GM19395 (cell line): ENCODE measurements around the gene HCRTR1.
"Not testable (repeated sequence)": the region's sequence is repeated elsewhere in the genome, so short reads cannot be mapped to it uniquely, and the experiment has no call there.

Experiments used
- ATAC-seq: cut with Tn5 transposase; IDR thresholded peaks from one replicate; pipeline ENCODE4 v1.9.1; 2021; ENCODE audit warnings: mild to moderate bottlenecking, moderate library complexity; ENCODE audit not compliant: unreplicated experiment

The HCRTR1 gene

DNA sequence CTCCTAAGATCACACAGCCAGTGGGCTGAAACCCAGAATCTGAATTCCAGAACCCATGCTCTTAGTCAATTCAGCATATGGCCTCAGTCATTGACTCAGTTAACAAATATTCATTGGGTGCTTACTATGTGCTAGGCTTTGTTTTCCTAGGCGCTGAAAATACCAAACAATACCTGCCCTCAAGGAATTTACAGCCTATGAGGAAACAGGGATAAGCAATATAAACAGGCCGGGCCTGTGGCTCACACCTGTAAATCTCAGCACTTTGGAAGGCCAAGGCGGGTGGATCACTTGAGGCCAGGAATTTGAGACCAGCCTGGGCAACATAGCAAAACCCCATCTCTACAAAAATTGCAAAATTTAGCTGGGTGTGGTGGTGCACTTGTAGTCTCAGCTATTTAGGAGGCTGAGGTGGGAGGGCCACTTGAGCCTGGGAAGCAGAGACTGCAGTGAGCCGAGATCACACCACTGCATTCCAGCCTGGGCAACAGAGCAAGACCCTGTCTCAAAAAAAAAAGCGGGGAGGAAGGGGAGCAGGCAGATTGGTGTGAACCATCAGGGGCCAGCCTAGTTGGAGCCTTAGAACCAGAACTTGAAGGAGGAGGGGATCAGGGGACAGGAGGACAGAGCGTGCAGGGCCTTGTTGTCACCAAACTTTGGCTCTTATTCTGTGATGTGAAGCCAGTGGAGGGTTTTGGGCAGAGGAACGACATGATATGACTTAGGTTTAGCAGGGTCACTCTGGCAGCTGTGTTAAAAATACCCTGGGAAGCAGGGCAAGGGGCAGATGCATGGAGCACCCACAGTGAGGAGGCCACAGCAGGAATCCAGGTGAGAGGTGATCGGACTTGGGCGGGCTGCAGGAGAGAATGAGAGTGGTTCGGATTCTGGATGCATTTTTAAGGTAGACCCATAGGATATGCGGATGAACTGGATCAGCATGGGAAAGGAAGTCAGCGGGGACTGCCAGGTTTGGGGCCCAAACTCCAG, 35.4 kb upstream of the HCRTR1 start:
- ATAC-seq = no peak

- no peak for ATAC-seq
Measured at GRCh38 chr1:31583082-31583994, 34.2 kb upstream of the HCRTR1 start.

DNA sequence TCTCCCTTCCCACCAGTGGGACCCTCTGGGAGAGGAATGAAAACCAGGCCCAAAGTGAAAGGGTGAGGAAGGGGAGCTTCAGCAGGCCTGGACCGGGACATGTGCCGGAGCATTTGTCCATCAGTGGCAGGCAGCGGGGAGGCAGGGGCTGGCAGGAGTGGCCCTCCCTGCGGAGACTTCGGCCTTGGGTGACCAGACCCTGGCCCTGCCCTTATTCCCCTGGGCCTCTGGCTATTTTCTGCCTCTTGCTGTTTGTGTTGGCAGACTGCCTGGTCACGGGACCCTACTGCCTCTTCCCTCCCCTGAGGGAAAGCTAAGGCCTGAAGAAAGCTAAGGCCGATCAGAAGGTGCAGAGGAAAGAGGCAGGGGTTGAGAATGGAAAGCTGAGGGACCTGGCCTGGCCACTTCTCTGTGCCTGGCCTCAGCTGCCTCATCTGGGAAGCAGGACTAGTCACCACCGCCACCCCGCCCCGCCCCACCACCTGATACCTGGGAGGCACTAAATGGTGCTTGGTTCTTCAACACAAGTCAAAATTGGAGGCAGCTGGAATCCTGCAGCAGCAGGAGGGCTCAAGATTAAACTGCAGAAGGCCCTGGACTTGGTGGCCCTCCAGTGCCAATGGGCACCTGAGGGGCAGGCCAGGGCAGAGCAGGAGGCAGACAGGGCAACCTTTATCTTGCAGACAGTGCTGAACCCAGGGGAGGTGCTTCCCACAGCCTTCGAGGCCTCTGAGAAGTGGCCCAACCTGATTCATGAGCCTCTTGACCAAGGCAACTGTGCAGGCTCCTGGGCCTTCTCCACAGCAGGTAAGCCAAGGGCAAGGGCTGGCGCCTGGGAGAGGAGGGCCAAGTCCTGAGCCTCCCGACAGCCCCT, 33.3 kb upstream of the HCRTR1 start:
- ATAC-seq = no peak

- no peak for ATAC-seq
Measured at GRCh38 chr1:31584869-31585735, 32.4 kb upstream of the HCRTR1 start.

- ATAC-seq = no peak
Measured at GRCh38 chr1:31585736-31586365, 31.6 kb upstream of the HCRTR1 start.

DNA sequence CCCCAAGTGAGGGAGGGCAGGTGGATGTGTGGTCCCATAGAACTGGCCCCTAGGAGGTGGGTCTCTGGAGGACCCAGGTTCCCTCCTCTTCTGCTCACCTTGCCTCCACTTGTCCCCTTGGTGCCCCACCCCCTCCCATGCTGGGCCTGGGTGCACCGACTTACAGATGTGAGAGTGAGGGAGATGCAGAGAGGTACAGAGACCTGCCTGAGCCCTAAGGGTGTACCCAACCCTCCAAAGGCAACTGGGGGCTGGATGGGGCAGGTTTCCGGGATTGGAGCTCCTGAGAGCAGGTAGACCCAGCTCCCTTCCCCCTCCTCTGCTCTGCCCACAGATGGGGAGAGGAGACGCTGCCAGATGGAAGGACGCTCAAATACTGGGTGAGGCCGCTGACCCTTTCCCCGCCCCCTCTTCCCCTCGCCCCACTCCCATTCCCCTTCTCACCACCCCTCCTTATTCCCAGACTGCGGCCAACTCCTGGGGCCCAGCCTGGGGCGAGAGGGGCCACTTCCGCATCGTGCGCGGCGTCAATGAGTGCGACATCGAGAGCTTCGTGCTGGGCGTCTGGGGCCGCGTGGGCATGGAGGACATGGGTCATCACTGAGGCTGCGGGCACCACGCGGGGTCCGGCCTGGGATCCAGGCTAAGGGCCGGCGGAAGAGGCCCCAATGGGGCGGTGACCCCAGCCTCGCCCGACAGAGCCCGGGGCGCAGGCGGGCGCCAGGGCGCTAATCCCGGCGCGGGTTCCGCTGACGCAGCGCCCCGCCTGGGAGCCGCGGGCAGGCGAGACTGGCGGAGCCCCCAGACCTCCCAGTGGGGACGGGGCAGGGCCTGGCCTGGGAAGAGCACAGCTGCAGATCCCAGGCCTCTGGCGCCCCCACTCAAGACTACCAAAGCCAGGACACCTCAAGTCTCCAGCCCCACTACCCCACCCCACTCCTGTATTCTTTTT, 30.8 kb upstream of the HCRTR1 start:
- no peak for ATAC-seq

GRCh38 chr1:31587328-31587699, 30.2 kb upstream of the HCRTR1 start:
- ATAC-seq = not testable (repeated sequence)

GRCh38 chr1:31587720-31588423, 29.6 kb upstream of the HCRTR1 start:
- no peak for ATAC-seq

- ATAC-seq = no peak
Measured at GRCh38 chr1:31588751-31589515, 28.6 kb upstream of the HCRTR1 start.

DNA sequence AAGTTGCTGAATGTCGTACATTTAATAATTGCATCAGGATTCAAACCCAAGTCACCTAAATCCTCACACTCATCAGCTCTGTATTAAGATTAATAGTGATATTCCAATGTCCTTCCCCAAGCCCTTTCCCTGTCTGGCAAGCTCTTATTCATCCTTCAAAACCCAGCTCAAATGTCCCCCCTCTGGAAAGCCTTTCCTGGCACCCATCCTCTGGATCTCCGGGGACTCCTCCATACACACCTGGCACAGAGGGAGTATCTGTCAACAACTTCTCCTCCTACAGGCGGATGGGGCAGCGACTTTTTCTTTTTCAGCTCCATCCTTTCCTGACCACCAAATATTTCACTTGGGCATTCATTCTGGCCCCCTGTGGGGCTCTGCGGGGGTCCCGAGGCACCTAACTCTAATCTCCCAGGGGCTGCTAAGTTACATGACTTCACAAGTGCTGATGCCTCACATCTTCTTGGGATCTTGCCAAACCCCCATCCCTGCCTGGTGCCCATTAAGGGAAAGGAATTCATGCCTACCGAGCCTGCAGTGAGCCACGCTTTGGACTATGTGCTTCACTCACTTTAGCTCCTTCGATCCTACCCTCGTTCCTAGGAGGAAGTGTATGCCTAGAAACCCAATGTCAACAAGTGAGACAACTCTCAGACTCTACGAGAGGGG, 25.9 kb upstream of the HCRTR1 start:
- ATAC-seq = no peak

DNA sequence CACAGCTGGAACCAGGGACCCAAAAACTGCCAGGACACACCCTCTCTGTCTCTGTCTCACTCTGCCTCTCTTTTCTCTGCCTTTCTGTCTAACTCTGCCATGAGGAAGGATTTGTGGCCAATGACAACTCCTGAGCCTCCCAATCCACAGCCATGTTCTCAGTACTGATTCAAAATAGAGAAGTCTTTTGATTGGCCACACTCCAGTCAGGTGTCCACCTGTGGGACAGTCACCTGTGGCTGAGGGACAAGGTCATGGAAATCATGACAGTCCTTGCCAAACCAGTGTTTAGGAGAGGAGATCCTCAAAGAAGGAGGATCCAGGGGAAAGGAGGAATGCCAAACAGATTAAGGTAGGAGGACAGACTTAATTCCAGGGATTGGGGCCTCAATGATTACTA, 25.4 kb upstream of the HCRTR1 start:
- ATAC-seq = no peak

- ATAC-seq = no peak
Measured at GRCh38 chr1:31593136-31593665, 24.3 kb upstream of the HCRTR1 start.

GRCh38 chr1:31593770-31594632, 23.5 kb upstream of the HCRTR1 start:
- ATAC-seq = no peak

- ATAC-seq = no peak
Measured at GRCh38 chr1:31595836-31596736, 21.4 kb upstream of the HCRTR1 start.
